GM18867 (cell line): ENCODE data around the gene ATP6V0E2.
A peak's percentile ranks its signal among the peaks of the same experiment; 100 is the strongest.

Source experiments
- ATAC-seq: cut with Tn5 transposase; IDR thresholded peaks from one replicate; pipeline ENCODE4 v1.9.1; 2021; ENCODE audit warnings: mild to moderate bottlenecking, moderate library complexity; ENCODE audit not compliant: unreplicated experiment

ATP6V0E2 gene

GRCh38 chr7:149838224-149838991, 35.4 kb upstream of the ATP6V0E2 start, which contains the start of gene ZNF862:
Gene ZNF862, plus strand, starts transcription at chr7:149838375. Its CDS starts 237 bp downstream, at chr7:149838612.
- peak; percentile 97 for ATAC-seq

- ATAC-seq: no peak
These were observed 34.8 kb upstream of the ATP6V0E2 start for GRCh38 chr7:149838992-149839408.

- no peak for ATAC-seq
These were observed 33.8 kb upstream of the ATP6V0E2 start for GRCh38 chr7:149839933-149840332.

- no peak for ATAC-seq
These were observed 30.2 kb upstream of the ATP6V0E2 start for GRCh38 chr7:149843566-149843965.

- no peak for ATAC-seq
These were observed 29.3 kb upstream of the ATP6V0E2 start for GRCh38 chr7:149844445-149844844.

- no peak for ATAC-seq
These were observed 28.4 kb upstream of the ATP6V0E2 start for GRCh38 chr7:149845257-149845980.

- ATAC-seq: no peak
These were observed 27.7 kb upstream of the ATP6V0E2 start for GRCh38 chr7:149846021-149846420.

GRCh38 chr7:149846436-149847046, 27.2 kb upstream of the ATP6V0E2 start:
- ATAC-seq: peak; percentile 68

GRCh38 chr7:149849174-149849573, 24.6 kb upstream of the ATP6V0E2 start:
- ATAC-seq: no peak

- ATAC-seq: no peak
These were observed 23.7 kb upstream of the ATP6V0E2 start for GRCh38 chr7:149850007-149850594.

- no peak for ATAC-seq
These were observed 23.1 kb upstream of the ATP6V0E2 start for GRCh38 chr7:149850716-149851115.

- ATAC-seq: no peak
These were observed 22.3 kb upstream of the ATP6V0E2 start for GRCh38 chr7:149851449-149851848.

- no peak for ATAC-seq
These were observed 20.6 kb upstream of the ATP6V0E2 start for GRCh38 chr7:149853157-149853556.

GRCh38 chr7:149854611-149855360, 19.0 kb upstream of the ATP6V0E2 start:
- ATAC-seq: no peak

GRCh38 chr7:149855361-149856305, 18.1 kb upstream of the ATP6V0E2 start:
- ATAC-seq: no peak

GRCh38 chr7:149856583-149856982, 17.2 kb upstream of the ATP6V0E2 start:
- no peak for ATAC-seq

GRCh38 chr7:149859369-149859768, 14.4 kb upstream of the ATP6V0E2 start:
- no peak for ATAC-seq

GRCh38 chr7:149859876-149860275, 13.9 kb upstream of the ATP6V0E2 start:
- no peak for ATAC-seq
